ENCODE data around the gene RPS17.
"Not testable (repeated sequence)": the region's sequence is repeated elsewhere in the genome, so short reads cannot be mapped to it uniquely, and the experiment has no call there.

Gene RPS17

DNA sequence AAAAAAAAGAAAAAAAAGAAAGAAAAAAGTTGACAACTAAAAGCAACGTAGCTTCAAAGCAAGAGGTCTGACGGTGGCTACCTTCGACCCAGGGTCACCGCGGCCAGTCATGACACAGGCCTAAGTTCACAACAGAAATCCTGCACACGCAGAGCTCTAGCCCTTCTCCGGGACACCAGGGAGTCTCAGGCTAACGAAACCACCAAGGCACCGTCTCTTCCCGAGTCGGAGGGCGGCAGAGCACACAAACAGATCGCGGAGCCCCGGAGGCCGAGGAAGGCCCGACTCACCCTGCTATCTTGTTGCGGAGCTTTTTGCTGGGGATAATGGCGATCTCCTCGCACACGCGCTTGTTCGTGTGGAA is 584 bp downstream of the RPS17 start:
- DNase-seq (ENCODE audit: extremely low read depth, low read depth), result no peak
- TF ChIP-seq, protein P1, sequence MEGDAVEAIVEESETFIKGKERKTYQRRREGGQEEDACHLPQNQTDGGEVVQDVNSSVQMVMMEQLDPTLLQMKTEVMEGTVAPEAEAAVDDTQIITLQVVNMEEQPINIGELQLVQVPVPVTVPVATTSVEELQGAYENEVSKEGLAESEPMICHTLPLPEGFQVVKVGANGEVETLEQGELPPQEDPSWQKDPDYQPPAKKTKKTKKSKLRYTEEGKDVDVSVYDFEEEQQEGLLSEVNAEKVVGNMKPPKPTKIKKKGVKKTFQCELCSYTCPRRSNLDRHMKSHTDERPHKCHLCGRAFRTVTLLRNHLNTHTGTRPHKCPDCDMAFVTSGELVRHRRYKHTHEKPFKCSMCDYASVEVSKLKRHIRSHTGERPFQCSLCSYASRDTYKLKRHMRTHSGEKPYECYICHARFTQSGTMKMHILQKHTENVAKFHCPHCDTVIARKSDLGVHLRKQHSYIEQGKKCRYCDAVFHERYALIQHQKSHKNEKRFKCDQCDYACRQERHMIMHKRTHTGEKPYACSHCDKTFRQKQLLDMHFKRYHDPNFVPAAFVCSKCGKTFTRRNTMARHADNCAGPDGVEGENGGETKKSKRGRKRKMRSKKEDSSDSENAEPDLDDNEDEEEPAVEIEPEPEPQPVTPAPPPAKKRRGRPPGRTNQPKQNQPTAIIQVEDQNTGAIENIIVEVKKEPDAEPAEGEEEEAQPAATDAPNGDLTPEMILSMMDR (IDR thresholded peaks at IDR 0.05; ENCODE audit: low read depth, low read length), result no peak

DNA sequence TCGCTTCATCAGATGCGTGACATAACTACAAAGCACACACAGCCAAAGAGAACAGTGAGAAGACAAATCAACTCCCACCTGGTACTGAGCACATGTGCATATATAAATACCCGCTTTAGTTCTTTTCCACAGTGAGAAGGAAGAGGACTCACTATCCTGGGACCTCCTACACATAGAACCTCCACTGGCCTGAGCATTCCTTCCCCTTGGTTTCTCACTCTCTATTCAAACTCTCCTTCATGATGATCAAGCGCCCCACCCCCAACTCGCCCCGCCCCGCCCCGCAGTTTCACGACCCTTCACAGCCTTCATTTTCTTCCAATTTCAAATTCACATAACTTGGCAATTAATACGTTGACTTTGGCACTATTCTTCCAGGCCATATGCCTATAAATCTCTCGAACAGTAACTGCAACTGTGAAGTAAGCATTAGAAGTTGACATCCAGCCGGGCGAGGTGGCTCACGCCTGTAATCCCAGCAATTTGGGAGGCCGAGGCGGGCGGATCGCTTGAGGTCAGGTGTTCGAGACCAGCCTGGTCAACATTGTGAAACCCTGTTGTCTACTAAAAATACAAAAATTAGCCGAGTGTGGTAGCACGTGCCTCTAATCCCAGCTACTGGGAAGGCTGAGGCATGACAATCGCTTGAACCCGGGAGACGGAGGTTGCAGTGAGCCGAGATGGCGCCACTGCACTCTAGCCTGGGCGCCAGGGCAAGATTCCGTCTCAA is 1.1 kb downstream of the RPS17 start:
- TF ChIP-seq, protein P1 (IDR thresholded peaks at IDR 0.05; ENCODE audit: low read depth, low read length), result no peak
- DNase-seq (ENCODE audit: extremely low read depth, low read depth), result no peak

GRCh38 chr15:82537351-82537908 is 2.8 kb downstream of the RPS17 start:
- no peak for DNase-seq (ENCODE audit: extremely low read depth, low read depth)
- TF ChIP-seq, protein P1 (IDR thresholded peaks at IDR 0.05; ENCODE audit: low read depth, low read length), result no peak

DNA sequence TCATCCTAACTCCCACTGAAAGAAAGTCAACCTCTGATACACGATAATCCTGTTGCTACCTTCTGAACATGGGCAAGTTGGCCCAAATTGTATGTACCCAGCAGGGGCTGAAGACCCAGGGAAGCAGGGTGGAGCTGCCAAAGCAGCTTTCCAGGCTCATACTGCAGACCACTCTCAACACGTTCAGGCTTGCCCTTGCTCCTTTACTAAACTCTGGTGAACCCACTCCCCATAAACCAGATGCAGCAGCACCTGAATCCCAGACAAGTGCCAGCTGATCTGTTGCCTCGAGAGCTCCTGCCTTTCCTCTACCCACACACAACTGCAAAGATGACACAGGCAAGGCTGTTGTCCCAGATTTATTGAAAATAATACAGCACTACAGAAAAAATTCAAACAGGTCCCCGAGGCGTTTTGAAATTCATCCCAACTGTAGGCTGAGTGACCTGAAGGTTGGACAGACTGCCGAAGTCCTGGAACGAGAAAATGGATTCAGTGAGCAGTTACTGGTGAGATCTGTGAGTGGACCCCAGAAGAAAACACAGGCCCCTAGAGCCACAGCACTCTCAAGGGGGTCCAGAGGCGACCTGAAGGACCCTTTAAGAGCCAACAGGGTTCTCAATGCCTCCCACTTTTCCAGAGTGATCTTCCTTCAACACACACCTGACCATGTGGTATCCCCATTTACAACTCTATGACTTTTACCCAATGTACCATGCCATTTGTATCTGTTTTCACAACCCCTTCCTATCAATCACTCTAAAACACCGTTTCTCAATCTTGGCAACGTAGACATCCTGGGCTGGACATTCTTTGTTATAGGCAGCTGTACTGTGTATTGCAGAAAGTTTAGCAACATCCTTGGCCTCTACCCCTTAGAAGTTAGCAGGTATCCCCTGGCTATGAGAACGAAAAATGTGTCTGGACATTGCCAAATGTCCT is 3.6 kb downstream of the RPS17 start:
- TF ChIP-seq, protein P1 (IDR thresholded peaks at IDR 0.05; ENCODE audit: low read depth, low read length), result no peak
- DNase-seq (ENCODE audit: extremely low read depth, low read depth), result no peak

- TF ChIP-seq, protein P1 (IDR thresholded peaks at IDR 0.05; ENCODE audit: low read depth, low read length), result no peak
- no peak for DNase-seq (ENCODE audit: extremely low read depth, low read depth)
Measured at GRCh38 chr15:82535566-82536408, 4.5 kb downstream of the RPS17 start.

GRCh38 chr15:82535151-82535550 is 5.1 kb downstream of the RPS17 start:
- DNase-seq (ENCODE audit: extremely low read depth, low read depth), result not testable (repeated sequence)

DNA sequence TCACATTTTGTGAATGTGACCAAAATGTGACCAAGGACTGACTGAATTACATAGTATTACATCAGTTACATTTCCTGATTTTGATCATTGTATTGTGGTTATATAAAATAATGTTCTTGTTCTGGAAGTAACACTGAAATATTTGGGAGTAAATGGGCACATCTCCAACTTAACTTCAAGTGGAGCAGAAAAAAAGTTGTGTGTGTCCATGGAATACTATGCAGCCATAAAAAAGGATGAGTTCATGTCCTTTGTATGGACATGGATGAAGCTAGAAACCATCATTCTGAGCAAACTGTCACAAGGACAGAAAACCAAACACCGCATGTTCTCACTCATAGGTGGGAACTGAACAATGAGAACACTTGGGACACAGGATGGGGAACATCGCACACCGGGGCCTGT is 5.8 kb downstream of the RPS17 start:
- DNase-seq (ENCODE audit: extremely low read depth, low read depth), result not testable (repeated sequence)

All from AG09319 (cell line).